HG02623 (cell line): ENCODE measurements around the gene UBE2L6.

Source experiments
- ATAC-seq: cut with Tn5 transposase; IDR thresholded peaks from one replicate; pipeline ENCODE4 v1.9.1; 2021; ENCODE audit warnings: moderate library complexity; ENCODE audit not compliant: unreplicated experiment

The UBE2L6 gene

DNA sequence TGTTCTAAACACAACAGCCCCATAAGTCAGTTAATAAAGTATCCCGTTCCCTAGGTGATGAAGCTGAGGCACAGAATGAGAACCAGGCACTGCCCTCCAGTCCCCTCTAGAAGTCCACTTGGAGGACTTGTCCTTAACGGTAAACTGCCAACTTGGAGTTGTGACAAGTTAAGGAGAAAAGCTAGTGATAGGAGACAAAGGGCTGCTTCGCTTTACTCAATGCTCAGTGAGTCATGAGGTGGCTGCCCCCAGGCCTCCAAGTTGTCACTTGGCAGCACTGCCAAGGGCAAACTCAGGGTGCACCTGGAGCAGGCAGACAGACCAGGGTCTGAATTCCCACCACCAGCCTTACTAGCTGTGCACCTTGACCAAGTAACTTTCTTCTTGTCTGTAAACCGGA, 65.5 kb downstream of the UBE2L6 start:
- no peak for ATAC-seq
